ENCODE results near the gene NINL.

Gene NINL

DNA sequence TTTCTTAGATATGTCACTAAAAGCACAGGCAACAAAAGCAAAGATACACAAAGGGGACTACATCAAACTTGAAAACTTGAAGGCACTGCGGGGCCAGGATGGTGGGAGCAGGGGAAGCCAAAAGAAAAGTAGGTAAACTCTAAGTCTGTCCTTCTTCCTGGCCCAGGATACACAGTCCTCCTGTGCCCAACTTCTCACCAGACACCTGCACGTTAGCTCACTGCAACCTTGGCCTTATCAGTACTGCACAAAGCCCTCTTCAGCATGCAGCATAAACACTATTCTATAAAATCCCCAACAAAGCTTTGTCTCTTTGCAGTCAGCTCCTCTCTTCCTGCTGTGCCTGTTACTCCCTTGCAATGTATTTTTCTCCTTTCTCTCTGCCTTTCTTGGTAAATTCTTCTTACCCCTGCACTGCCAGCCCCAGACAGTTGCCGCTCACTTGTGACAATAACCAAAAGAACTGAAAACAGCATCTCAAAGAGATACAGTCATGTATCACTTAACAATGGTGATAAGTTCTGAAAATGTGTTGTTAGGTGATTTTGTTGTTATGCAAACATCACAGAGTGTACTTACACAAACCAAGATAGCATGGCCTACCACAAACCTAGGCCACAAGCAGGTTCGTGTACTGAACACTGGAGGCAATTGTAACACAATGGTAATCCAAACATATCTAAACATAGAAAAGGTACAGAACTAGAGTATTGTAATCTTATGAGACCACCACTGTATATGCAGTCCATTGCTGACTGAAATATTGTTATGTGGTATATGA, 51.2 kb downstream of the NINL start:
- Mint-ChIP-seq H3K27me3 (no peaks in the 10 kb centered on the region), H3K36me3 (peaks cover 6% of the 10 kb centered on the region), H3K27ac (no peak overlapping the region), H3K4me1 (no peaks in the 10 kb centered on the region), H3K4me3 (no peak overlapping the region), H3K9me3 (peaks cover 5% of the 10 kb centered on the region)

DNA sequence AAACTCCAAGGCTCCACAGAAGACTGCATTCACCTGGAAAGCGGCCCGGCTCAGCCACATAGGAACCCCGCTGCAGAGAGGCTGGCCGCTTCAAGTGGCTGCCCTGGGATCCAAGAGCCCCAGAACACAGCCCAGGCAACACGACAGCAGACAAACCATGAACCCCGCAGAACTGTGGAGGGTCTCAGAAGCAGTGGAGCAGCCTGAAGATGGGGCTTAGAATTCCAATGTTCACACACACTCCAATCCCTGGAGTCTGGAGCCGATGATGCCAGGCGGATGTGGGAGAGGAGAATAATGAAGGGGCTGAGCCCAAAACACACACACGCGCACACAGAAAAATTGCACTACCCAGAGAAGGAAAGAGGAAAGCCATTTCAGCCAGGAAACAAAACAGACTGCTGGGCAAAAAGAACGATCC, 52.4 kb downstream of the NINL start:
- H3K27me3 Mint-ChIP-seq: no peaks in the 10 kb centered on the region
- no peaks in the 10 kb centered on the region for H3K4me1 Mint-ChIP-seq
- H3K36me3 Mint-ChIP-seq: peaks cover 6% of the 10 kb centered on the region
- H3K4me3 Mint-ChIP-seq: no peak overlapping the region
- H3K27ac Mint-ChIP-seq: no peak overlapping the region
- H3K9me3 Mint-ChIP-seq: peaks cover 5% of the 10 kb centered on the region

DNA sequence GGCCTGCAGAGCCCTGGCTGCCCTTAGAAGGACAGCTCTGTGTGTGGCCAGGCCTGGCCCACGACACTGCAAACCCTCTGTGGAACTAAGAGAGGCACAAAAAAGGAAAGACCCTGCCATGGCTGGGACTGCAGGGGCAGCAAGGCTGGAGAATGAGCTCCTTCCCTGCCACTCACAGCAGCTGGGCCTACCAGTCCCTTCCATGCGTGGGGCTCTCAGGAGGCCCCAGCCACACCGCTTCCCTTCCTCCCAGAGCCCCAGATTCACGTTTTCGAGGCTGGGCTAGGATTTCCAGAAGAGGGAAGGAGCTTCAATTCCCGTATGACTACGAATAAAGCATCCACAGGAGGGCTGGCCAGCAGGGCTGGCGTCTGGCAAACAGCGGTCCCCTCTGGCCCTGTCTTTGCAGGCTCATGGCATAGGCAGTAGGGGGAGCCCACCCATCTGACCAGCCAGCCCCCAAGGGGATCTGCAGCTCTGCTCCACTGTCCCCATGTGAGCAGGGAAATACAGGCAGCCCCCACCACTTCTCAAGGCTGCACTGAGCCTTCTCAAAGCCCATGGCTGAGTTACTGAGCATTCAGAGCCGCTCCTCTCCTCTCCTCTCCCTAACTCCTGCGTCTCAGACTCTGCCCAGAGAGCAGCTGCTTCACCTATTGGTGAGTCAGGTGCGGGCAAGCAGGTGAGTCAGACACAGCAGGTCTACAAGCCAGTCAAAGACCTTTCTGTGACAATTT, 53.1 kb downstream of the NINL start:
- Mint-ChIP-seq H3K27ac (no peak overlapping the region), H3K4me1 (no peaks in the 10 kb centered on the region), H3K9me3 (peaks cover 5% of the 10 kb centered on the region), H3K36me3 (peaks cover 6% of the 10 kb centered on the region), H3K27me3 (no peaks in the 10 kb centered on the region), H3K4me3 (no peak overlapping the region)

DNA sequence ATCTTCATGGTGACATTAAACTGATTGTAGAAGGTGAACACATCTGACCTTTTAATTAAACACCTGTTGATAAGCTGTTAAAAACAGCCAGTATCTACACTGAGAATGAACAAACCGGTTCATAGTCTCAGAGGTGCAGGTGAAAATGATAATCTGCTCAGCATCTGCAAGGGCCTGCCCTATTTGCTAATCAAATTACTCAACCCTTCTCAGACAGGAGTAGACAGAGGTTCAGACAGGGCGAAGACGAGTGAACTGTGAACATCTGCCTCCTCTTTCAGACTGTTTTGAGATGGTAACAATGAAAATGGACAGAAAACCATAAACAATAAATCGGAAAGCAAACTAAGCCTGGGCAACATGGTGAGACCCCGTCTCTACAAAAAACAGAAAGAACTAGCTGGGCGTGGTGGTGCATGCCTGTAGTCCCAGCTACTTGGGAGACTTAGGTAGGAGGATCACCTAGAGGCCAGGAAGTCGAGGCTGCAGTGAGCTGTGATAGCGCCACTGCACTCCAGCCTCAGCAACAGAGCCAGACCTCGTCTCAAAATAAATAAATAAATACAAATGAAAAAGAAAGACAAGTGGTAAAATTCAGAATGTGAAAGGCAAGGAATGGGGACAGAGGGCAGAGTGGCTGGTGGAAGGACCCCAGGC, 55.9 kb downstream of the NINL start:
- H3K27me3 Mint-ChIP-seq: no peaks in the 10 kb centered on the region
- H3K27ac Mint-ChIP-seq: no peak overlapping the region
- peaks cover 6% of the 10 kb centered on the region for H3K36me3 Mint-ChIP-seq
- peaks cover 5% of the 10 kb centered on the region for H3K9me3 Mint-ChIP-seq
- no peak overlapping the region for H3K4me3 Mint-ChIP-seq
- H3K4me1 Mint-ChIP-seq: no peaks in the 10 kb centered on the region

DNA sequence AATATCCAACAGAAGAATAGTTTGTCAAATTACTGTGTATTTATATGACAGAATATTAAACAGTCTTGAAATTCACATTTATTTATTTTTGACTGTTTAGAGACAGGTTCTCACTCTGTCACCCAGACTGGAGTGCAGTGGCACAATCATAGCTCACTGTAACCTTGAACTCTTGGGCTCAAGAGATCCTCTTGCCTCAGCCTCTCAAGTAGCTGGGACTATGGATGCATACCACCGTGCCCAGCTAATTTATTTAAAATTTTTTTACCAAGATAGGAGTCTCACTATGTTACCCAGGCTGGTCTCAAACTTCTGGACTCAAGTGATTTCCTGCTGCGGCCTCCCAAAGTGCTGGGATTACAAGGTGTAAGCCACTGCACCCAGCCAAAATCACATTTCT, 57.4 kb downstream of the NINL start:
- Mint-ChIP-seq H3K27ac (no peak overlapping the region), H3K4me3 (no peak overlapping the region), H3K4me1 (no peaks in the 10 kb centered on the region), H3K36me3 (peaks cover 6% of the 10 kb centered on the region), H3K27me3 (no peaks in the 10 kb centered on the region), H3K9me3 (peaks cover 5% of the 10 kb centered on the region)

DNA sequence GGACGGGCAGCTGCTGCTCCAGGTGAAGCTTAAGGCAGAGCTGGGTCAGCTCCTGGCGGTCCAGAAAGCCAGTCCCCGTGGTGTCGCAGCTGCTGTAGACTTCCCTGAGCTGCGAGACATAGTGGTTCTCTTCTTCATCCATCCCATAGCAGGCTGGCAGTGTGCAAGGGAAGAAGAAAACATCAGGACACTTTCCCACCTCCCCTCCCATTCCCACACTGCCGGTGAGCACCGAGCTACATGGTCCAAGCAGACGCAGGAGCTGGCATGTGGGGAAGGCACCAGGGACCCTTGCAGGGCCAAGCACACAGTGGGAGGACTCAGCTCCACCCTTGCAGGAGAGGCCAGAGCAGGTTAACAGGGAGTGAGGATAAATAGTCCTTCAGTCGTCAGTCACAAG, 58.9 kb downstream of the NINL start:
- Mint-ChIP-seq H3K27ac (no peak overlapping the region), H3K9me3 (peaks cover 5% of the 10 kb centered on the region), H3K27me3 (no peaks in the 10 kb centered on the region), H3K36me3 (peaks cover 6% of the 10 kb centered on the region), H3K4me1 (no peaks in the 10 kb centered on the region), H3K4me3 (no peak overlapping the region)

DNA sequence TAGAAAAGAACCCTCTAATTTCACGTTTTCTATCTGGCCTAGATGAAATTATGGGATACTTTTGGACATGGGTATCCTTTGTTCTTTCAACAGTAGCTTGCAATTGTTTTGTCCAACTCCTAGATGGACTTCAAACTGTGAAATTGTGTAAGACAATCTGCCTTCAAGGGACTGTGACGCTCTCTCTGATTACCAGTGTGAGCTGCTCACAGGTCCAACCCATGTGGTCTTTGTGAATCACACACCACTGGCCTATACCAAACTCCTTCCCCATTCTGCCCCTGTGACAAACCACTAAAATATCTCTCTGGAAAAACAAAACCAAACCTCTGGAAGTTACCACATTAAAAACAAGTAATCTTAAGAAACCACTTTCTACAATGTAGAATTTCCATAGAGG, 59.5 kb downstream of the NINL start:
- no peaks in the 10 kb centered on the region for H3K4me1 Mint-ChIP-seq
- H3K36me3 Mint-ChIP-seq: peaks cover 6% of the 10 kb centered on the region
- H3K4me3 Mint-ChIP-seq: no peak overlapping the region
- no peak overlapping the region for H3K27ac Mint-ChIP-seq
- peaks cover 5% of the 10 kb centered on the region for H3K9me3 Mint-ChIP-seq
- no peaks in the 10 kb centered on the region for H3K27me3 Mint-ChIP-seq

DNA sequence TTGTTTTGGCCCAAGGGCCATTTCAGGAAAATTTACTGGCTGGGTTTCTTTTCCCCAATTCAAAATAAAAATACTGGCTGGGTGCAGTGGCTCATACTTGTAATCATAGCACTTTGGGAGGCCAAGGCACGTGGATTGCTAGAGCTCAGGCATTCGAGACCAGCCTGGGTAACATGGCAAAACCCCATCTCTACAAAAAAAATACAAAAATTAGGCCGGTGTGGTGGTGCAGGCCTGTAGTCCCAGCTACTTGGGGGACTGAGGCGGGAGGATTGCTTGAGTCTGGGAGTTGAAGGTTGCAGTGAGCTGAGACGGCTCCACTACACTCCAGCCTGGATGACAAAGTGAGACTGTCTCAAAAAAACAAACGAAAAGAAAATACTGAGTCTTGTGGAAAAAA, 60.0 kb downstream of the NINL start:
- H3K27me3 Mint-ChIP-seq: no peaks in the 10 kb centered on the region
- peaks cover 2% of the 10 kb centered on the region for H3K36me3 Mint-ChIP-seq
- H3K4me3 Mint-ChIP-seq: no peak overlapping the region
- H3K9me3 Mint-ChIP-seq: peaks cover 2% of the 10 kb centered on the region
- no peaks in the 10 kb centered on the region for H3K4me1 Mint-ChIP-seq
- H3K27ac Mint-ChIP-seq: no peak overlapping the region

DNA sequence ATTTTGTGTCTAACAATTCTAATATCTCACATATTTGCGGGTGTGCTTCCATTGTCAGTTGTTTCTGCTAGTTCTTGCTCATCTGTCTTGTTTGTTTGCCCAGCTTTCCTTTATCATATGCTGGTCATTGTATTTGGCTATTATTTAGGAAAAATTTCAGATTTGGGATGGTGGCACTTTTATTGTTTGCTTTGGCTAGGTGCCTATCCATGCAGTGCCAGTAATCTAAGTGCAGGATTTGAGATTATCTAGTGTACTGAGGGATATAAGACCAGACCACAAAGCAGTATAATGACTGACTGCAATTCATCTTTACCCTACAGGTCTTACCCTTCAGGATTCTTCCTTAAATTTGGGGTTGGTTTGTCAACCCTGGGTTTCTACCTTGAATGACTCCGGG, 63.9 kb downstream of the NINL start:
- Mint-ChIP-seq H3K4me3 (no peak overlapping the region), H3K36me3 (peaks cover 3% of the 10 kb centered on the region), H3K27ac (no peak overlapping the region), H3K4me1 (no peaks in the 10 kb centered on the region), H3K9me3 (no peaks in the 10 kb centered on the region), H3K27me3 (no peaks in the 10 kb centered on the region)

DNA sequence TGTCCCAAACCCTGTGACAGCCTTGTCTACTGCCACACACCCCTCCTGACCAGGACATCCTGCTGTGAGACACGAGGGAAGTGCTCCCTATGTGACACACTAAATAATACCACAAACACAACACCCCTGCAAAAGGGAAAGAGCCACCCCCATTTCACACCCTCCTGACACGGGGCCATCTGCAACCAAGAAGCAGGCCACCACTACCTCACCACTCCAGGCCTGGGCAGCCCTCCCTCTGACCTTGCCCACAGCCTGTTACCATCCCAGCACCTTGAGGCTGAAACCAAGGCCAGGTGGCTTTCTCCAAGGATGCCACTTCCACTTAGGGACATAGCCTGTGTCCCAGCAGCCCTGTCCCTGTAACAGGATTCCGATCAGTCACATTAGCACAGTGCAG, 68.2 kb downstream of the NINL start:
- Mint-ChIP-seq H3K4me1 (no peaks in the 10 kb centered on the region), H3K27me3 (no peaks in the 10 kb centered on the region), H3K4me3 (no peak overlapping the region), H3K27ac (no peak overlapping the region), H3K9me3 (peaks cover 11% of the 10 kb centered on the region), H3K36me3 (peaks cover 24% of the 10 kb centered on the region)

DNA sequence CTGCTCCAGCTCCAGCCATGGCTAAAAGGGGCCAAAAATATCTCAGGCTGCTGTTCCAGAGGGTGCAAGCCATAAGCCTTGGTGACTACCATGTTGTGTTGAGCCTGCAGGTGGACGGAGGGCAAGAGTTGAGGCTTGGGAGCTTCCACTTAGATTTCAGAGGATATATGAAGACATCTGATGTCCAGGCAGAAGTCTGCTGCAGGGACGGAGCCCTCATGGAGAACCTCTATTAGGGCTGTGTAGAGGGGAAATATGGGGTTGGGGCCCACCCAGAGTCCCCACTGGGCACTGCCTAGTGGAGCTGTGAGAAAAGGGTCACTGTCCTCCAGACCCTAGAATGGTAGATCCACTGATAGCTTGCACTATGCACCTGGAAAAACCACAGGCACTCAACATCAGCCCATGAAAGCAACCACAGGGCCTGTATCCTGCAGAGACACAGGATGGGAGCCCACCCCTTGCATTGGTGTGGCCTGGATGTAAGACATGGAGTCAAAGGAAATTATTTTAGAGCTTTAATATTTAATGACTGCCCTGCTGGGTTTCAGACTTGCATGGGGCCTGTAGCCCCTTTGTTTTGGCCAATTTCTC, 70.5 kb downstream of the NINL start:
- no peaks in the 10 kb centered on the region for H3K27me3 Mint-ChIP-seq
- H3K27ac Mint-ChIP-seq: no peak overlapping the region
- H3K4me1 Mint-ChIP-seq: no peaks in the 10 kb centered on the region
- H3K9me3 Mint-ChIP-seq: peaks cover 11% of the 10 kb centered on the region
- no peak overlapping the region for H3K4me3 Mint-ChIP-seq
- peaks cover 29% of the 10 kb centered on the region for H3K36me3 Mint-ChIP-seq

DNA sequence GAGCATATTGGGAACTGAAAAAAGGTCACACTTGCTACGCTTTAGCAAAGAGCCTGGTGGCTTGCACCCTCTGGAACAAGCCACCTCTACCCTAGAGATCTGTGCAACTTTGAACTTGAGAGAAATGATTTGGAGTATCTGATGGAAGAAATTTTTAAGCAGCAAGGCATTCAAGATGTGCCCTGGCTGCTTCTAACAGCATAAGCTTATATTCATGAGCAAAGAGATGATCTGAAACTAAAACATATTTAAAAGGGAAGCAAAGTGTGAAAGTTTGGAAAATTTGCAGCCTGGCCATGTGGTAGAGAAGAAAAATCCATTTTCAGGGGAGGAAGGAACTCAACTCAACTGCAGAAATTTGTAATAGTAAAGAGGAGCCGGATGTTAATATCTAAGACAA, 71.1 kb downstream of the NINL start:
- Mint-ChIP-seq H3K27ac (no peak overlapping the region), H3K36me3 (peaks cover 31% of the 10 kb centered on the region), H3K4me1 (no peaks in the 10 kb centered on the region), H3K27me3 (no peaks in the 10 kb centered on the region), H3K4me3 (no peak overlapping the region), H3K9me3 (peaks cover 11% of the 10 kb centered on the region)

DNA sequence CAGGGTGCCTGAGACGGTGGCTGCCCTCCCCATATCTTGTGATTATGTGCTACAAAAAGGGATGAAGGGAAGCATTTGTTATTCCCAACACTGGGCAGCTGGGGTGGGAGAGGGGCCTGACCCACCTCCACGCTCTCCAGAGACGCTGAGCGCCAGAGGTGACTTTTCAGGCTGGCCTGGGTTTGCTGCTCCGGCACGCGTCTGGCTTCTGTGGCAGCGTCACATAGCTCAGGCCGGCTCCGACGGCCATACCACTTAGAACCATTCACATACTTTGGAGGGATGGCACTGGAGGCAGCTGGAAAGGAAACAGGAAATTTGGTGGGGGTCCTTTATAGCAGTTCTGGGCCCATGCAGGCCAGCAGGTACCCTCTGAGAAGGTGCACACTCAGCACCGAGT, 72.6 kb downstream of the NINL start:
- H3K27me3 Mint-ChIP-seq: no peaks in the 10 kb centered on the region
- H3K4me3 Mint-ChIP-seq: no peak overlapping the region
- peaks cover 32% of the 10 kb centered on the region for H3K36me3 Mint-ChIP-seq
- H3K4me1 Mint-ChIP-seq: no peaks in the 10 kb centered on the region
- H3K9me3 Mint-ChIP-seq: peaks cover 11% of the 10 kb centered on the region
- no peak overlapping the region for H3K27ac Mint-ChIP-seq

DNA sequence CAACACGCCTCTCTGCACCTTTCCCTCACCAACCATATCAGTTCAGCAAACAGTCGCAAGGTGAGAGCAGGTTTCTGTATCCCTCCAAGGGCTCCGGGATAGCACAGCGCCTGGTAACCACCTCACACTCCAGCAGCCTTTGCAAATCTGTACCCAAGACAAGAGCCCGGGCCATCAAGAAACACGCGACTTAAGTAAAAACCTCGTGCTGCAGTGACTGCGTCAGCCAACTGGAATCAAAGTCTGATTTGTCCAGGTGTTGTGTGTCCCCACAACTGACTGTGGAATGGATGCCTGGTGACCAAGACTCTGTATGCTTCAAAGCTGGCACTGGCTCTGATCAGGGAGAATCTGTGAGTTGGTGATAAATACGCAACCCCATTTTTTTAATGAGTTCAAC, 74.1 kb downstream of the NINL start:
- H3K4me1 Mint-ChIP-seq: no peaks in the 10 kb centered on the region
- H3K9me3 Mint-ChIP-seq: peaks cover 10% of the 10 kb centered on the region
- no peak overlapping the region for H3K4me3 Mint-ChIP-seq
- no peaks in the 10 kb centered on the region for H3K27me3 Mint-ChIP-seq
- H3K27ac Mint-ChIP-seq: no peak overlapping the region
- H3K36me3 Mint-ChIP-seq: peaks cover 30% of the 10 kb centered on the region

DNA sequence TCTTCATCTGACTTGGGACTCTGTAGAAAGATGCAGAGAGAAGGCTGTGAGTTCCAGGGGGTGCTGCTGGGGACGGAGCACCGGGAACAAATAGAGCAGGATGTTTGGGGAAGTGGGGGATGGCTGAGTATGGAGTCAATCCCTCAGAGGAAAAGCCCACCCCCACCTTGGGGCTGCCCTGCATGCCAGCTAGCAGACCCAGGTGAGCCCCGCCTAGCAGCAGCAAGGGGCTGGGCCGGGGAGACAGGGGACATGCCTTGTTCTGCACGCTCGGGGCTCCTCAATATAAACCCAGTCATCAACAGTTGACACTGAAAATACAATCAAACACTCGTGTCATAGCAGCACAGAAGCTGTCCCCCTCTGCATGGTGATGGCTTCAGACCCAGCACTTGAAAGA, 74.6 kb downstream of the NINL start:
- H3K27me3 Mint-ChIP-seq: no peaks in the 10 kb centered on the region
- H3K4me3 Mint-ChIP-seq: no peak overlapping the region
- H3K36me3 Mint-ChIP-seq: peaks cover 27% of the 10 kb centered on the region
- no peak overlapping the region for H3K27ac Mint-ChIP-seq
- no peaks in the 10 kb centered on the region for H3K4me1 Mint-ChIP-seq
- peaks cover 6% of the 10 kb centered on the region for H3K9me3 Mint-ChIP-seq

DNA sequence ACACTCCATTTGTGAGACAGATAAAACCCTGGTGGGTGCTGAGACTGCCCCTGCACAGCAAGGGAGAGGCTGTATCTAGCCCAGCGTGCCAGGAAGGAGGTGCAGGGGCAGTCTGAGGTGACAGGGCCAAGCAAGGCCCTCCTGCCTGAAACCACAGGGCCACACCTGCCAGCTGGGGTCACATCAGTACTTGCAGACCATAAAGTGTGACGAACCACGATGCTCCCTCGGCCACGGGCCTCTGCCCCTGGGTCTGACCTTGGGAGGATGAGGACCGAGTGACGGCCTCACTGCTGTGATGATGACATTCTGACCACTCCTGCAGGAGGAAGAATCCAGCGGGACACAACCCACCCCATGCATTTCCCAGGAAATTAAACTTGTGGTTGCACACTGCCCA, 75.1 kb downstream of the NINL start:
- Mint-ChIP-seq H3K4me1 (no peaks in the 10 kb centered on the region), H3K9me3 (peaks cover 6% of the 10 kb centered on the region), H3K36me3 (peaks cover 22% of the 10 kb centered on the region), H3K27me3 (no peaks in the 10 kb centered on the region), H3K27ac (no peak overlapping the region), H3K4me3 (no peak overlapping the region)
